SW480 (cell line): Measurements from ENCODE around the gene MINDY4.

Source experiments
- DNase-seq: peaks from one replicate; pipeline ENCODE4 v3.0.0-alpha.2; 2016; ENCODE audit warnings: low spot score

Gene MINDY4

DNA sequence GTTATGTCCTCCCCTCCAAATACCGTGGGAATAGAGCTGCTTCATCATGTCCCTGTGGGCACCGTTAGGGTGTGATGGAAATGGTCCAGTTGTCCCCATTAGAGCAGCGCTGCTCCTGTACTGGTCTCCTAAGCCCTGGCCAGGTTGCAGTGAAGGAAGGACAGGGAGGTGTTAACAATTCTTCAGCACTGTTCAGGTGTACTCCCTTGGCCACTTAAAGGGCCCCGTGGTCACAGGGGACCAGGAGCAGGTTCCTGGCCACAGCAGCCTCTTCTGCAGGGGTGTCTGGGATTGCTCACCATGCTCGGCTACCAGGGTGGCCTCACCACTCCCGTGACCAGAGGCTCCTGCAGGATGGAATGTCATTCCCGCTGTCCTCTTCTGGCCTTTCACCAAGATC is 65.8 kb downstream of the MINDY4 start:
- no peak for DNase-seq

DNA sequence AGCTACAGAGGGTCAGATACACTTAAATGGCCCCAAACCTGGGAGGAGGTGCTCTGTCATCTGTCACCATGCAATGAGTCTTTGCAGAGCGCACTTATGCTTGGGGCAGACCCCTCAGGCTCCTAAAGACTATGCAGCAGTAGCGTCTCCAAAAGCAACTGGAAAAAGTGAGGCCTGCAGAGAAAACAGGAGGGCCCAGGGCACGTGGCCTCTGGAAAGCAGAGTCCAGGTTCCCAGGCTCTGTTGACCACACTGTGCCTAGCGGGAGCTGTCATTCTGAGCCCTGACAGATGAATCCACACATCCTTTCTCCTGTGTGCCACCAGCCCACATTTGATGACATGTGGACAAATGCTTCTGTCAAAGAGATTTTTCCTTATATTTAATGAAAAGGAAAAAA is 66.4 kb downstream of the MINDY4 start:
- DNase-seq = no peak

DNA sequence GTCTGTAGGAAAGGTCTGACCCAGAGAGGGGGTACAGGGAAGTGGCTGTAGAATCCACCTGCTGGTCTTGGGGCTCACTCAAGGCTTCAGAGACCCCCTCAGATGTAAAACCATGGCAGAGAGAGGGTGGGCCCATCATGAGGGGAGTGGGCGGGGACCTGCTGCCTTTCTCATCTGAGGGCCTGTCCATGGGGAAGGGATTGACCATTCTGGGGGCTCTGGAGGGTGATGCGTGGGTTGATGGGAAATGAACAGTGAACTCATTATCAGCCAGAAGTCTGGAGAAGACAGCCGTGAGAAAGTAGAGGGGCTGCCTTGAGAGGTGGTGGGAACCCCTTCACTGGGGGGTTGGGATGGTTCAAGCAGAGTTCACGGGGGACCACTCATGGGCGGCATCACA is 66.8 kb downstream of the MINDY4 start:
- no peak for DNase-seq

DNA sequence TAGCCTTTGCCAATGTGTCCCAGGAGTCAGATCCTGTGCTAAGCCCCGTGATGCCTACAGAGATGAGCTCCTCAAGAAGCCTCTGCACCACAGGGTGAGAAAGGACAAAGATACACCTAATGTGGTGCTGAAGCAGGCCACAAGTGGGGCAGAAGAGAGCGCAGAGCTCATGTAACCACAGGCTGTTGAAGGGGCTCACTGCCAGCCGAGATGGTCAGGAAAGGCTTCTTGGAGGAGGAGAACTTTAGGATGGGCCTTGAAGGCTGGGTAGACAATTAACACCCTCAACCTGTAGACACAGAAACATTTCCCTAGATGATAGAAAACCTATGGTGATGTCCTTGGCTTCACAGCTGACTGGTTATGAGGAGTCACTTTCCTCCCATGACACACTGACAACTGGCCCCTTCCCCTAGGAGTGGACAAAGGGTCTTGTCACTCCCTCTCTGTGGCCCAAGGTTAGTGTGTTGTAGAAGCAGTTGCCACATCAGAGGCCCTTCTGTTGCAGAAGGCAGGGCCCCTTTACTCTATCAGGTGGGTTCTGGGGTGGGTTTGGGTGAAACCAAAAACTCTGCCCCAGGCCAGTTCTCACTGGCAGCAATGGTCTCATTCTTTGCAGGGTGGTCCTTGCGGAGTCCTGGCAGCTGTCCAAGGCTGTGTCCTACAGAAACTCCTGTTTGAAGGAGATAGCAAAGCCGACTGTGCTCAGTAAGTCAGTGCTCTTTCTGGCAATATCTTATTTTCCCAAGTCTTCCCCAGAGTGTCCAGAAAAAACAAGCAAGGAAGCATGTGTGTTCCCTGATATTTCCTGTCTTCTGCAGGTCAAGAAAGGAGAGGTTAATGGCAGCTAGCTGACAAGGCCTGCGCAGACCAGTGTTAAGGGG is 69.2 kb downstream of the MINDY4 start:
- no peak for DNase-seq

DNA sequence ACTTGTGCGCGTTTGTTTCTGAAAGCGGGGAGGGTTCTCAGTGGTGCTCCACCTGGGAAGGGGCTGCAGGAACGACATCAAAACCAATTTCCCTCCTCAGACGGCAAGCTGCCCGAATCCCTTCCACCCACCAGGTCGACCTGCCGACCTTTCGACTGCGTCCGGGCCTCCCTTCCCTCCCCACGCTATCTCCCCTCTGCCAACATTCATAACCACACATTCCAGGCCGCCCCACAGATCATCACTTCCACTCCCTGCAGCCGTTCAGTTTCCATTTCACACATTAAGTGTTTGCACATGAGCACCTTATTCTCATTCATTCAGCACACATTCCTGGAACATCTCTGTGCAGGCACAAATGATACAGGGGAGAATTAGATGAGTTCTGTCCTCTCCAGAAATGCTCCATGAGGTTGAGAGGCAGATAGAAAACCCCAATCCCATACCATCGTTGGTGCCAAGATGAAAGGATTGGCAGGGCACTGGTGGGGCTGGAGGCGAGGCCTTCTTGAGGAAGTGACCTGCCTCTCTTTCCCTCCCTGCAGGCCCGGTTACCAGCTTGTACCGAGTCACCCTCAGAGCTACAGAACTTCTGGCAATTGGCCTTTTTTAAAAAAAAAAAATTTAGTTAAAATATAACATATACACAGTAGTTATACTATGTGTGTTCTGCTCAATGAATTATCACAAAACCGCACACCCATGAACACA is 70.0 kb downstream of the MINDY4 start:
- DNase-seq = no peak

DNA sequence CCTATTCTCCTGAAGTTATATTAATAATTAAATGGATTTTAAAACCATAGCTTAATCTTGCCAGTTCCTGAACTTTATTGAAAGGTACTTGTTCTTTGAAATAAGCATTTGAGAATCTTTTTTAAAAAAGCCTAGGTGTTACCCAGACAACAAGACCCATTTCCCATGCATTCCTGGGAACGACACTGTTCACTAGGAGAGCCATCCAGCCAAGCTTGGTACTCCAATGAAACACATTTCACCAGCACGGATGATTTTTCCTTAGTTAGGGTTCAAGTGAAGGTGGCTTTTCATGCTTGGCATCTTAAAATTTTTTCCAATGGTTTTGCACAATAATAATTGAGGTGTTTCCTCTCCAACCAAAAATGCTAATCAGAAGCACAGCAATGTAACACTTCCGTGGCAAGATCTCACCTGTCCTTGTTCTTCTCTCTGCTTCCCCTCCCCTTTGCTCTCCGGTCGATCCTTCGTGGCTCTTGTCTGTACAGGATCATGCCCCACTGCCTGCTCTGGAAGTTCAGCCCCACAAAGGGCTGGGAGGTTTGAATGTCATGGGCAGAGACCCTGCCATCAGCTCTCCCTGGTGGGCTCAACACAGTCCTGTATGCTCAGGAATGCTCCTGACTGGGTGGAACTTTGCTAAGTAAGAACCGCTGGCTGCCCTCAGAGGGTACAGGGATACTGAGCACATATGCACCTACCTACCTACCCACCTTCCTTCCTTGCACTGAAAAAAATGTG is 70.8 kb downstream of the MINDY4 start:
- no peak for DNase-seq

DNA sequence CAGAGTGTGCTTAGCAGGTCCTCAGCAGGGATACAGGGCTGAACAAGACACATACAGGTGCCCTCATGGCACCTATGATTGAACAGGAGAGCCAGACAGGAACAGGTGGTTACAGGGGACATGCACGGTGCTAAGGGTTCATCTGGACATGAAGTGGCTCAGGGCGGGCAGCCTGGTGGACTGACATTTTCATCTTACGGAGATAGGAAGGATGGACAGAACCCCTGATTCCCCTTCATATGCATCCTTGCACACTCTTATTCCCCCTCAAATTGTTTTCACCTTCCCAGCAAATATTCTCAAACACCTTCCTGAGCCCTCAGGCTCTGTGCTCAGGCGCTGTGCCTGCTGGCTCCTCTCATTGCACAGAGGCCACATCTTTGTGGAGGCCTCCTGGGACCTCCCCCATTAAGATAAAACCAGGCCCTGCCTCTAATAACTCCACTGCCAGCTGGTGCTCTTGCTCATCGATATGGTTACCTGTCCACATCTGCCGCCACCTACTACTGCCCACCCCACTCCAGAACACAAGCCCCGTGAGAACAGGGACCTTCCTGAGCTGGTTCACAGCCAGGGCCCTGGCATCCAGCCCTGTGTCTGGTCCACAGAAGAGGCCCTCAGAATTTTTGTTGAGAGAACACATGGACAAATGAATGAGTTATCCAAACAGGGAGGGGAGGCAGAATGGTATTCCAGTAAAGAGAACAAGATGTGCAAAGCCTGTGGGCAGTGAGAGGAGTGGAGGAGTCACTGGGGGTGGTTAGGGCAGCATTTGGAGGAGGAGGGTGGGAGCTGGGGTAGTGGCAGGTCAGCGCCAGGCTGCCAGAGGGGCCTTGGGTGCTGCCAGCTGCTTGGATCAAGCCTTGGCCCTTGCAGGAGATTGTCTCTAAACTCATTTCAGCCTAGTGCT is 71.6 kb downstream of the MINDY4 start:
- DNase-seq = no peak

DNA sequence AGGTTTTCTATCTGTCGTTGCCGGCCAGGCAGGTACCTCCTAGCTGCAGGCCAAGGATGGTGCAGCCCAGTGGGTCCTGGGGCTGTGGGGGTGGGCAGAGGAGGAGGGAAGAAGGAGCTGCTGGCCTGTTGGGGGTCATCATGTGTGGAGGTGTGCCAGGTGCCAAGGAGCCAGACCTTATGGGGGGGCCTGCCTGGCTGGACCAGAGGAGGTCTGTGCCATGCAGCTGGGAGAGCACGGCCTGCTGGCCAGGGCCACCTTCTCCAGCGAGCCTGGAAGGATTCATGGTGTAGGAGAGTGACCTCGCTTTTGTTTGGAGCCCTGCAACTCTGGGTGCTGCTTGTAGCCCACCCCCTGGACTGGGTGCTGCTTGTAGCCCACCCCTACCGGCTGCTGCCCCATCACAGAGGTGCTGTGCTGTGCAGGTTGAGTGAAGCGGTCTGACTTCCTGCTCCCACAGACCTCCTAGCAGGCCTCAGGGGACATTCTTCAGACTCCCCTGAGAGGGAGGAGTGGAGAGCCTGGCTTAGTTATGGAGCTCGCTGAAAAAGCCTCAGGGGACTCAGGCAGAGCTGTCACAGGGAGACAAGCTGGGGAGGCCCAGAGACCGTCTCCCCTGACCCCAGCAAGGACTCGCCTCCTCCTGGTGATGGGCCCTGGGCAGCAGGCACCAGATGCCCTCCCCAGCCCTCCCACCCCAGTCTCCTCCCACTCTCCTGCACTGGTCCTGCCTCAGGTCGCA is 72.7 kb downstream of the MINDY4 start:
- no peak for DNase-seq

DNA sequence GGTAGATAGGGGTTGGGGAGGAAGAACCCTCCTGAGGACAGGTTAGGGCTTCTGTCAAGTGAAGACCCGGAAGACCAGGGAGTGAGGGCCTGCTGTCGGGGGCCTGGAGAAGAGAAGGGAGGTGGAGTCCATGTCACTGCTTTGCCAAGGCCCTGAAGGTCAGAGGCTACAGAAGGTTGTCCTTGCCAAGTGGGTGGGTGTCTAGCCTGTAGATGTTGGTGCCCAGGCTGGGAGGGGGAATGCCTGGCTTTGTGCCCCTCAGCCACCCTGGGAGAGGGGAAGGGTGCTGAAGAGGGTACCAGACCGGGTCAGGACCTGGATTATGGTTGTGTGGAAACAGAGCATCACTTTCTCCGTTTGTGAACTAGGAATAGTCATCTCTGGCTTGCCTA is 73.3 kb downstream of the MINDY4 start:
- DNase-seq = no peak

DNA sequence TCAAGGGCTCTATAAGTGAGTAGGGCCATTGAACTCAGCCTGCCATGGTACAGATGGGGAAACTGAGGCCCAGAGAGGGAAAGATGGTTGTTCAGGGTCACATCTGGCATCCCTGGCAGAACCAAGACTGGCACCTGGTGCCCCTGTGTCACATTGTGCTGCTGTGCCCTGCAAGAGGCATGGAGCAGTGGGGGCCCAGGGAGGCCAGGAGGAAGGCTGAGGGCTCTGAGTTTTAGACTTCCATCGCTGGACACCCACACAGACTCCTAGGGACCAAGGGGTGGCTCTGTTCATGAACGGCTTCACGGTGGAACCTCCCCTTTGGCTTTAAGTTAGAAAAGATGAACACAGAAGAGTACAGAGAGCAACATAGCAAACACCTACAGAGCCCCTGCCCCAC is 73.7 kb downstream of the MINDY4 start:
- DNase-seq = no peak

DNA sequence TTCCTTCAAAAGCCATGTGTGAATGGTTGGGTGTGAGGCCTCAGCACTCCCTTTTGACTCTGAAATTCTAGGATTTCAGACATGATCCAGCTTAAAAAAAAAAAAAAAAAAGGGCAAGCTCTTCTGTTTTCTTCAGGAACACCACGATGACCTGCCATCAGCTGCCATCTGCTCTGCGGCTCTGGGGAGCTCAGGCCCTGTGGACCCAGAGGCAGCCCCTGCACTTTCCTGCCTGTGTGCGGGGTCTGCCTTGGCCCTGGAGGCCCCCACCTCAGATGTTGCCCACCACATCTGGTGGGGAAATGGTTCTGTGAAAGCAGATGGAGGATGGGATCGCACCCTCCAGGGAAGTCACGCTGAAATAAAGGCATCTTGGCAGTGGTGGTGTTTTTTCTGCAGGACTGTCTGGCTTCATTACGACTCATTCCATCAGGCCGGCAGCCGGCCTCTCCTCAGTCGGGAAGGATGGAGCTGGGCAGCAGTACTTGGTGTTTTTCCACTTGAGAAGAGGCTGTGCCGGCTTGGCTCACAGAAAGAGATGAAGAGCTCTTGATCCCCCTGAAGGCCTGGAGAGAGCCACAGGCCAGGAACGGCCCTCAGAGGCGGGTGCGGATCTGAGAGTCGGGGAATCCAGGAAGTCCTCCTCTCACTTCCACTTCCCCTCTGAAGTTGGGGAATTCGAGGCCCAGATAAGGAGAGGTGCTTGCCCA is 74.4 kb downstream of the MINDY4 start:
- no peak for DNase-seq

DNA sequence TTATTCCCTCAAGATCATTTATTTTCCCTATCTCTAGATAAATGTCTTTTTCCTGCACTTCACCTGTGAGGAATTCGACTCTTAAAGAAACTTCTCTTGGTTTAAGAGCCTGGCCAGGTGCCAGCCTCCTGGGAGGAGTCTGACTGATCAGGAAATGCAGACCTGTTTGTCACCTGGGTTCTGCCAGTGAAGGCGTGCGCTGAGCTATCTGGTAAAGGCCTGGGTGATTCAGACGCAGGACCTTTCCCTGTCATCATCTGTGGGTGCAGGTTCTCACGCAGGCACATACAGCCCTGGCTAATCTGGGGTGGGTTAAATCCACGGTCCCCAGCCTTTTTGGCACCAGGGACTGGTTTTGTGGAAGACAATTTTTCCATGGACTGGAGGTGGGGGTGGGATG is 75.2 kb downstream of the MINDY4 start:
- DNase-seq = no peak

DNA sequence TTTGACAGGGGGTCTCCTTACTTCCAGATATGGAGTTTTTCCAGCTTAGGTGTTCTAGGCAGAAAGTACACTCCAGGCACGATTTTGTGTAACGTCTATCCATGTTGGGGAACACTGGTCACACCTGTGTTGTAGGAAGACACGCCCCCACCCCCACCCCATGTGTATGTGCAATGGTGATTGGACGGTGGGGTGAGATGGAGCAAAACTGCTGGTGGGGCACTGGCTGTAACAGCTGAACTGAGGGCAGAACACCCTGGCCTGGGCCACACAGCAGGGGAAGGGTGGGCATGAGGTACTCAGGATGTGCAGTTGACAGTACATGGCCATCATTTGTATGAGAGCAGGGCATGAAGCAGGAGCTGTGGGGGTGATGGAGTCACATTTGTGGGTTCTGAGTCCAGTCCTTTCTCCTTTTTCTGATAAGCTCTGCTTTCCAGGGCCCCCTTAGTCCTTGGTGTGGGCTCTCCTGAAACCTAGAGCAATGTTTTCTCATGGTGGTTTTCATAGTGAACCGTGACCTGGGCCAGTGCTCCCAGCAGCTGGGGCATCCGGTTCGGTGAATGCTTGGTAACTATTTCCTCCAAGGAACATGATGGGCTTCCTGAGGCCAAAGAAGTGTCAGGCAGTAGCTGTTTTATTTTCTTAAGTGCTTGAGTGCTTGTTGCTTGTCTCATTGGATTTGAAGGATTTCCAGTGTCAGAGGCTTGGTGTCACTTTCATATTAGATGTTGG is 77.1 kb downstream of the MINDY4 start:
- DNase-seq = no peak

DNA sequence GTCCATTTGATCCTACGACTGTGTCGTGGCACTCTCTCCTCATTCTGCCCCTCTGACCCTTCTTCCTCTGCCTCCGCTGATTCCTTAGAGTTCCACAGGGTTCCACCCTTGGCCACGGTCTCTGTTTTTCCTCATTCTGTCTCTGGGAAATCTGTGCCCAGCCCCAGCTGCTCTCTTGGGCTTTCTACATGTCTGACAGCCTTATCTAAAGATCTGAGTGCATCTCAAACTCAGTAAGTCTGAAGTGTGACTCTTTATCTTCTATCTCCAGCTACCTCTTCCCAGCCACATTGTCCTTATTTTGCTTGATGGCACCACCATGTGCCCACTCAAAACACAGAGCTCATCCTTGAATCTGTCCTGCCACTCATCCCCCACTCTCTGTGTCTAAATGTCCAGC is 78.3 kb downstream of the MINDY4 start:
- no peak for DNase-seq

DNA sequence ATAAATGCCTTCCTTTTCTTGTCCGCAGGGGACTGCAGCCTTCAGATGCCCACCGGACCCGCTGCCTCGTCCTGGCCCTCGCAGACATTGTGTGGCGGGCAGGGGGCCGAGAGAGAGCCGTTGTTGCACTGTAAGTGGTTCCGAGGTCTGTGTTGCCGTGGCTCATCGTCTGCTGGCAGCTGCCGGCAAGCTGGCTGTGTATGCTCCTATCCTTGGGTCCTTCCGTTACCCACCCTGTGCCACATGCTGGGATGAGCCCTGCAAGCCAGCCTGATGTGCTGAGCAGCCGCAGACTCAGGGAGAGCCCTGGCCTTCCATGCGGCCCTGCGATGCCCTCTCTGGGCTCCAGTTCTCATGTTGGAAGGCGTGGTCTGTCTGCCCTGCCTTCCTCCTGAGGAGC is 79.2 kb downstream of the MINDY4 start:
- DNase-seq = no peak

DNA sequence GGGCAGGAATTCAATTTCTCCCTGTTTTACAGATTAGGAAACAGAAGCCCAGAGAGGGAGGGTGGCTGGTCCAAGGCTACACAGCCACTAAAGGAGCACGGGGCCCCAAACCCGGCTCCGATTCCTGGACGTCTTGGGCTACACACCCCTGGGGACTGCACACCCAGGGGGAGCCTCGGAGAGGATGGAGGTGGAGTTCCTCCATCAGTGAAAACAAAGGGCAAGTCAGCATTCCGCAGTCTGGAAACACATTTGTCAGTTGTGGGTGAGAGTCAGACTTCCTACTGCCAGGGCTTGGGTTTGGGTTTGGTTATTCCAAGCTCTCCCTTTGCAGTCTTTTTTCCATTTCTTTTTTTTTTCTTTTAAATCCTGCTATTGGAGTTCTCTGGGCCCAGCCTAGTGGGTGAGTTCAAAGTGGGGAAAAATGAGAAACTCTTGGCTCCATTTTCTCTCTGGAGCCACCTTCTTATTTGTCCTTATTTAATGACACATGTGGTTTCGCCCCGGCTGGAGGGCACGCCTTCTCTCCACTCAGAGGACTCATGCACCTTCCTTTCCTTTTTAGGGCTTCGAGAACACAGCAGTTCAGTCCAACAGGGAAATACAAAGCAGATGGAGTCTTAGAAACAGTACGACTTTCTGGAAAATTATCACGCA is 80.6 kb downstream of the MINDY4 start:
- no peak for DNase-seq

DNA sequence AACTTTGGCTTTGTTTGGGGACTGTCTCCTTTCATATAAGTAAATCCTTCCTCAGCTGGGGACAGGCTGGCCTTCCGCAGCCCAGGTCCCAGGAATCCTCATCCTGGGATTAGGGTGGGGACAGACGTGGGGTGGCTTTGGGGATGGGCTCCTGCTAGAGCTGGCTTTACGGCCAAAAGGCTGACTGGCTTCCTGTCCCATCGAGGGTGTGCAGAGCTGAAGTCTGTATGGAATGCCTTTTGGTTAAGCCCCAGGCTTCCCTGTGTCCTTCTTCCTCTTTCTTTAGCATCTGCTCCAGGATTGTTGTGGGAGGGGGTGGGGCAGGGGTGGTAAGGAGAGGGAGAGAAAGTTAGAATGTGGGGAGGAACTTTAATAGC is 81.1 kb downstream of the MINDY4 start:
- no peak for DNase-seq

DNA sequence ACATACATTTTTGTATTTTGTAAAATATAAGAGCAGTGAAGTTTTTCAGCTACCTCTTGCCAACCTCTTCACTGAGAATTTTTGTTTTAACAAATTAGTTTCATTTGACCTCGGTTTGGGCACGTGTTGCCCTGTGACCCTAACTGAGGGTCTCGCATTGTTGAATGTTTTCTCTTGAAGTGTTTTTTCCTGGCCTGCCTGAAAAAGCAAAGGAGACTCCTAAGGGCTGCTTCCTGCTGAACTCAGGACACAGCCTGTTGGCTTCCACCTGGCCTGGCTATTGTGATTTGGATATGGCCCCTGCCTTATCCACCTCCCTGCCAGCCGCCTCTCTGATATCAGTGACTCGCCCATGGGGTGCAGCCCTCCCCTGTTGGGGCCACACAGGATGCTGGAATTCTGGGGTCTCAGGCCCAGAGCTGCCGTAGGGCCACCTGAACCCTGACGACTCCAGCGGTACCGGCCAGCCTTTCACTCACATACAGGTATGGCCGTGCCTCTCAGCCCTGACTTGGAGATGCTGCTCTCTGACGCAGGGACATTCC is 81.6 kb downstream of the MINDY4 start:
- DNase-seq = no peak

DNA sequence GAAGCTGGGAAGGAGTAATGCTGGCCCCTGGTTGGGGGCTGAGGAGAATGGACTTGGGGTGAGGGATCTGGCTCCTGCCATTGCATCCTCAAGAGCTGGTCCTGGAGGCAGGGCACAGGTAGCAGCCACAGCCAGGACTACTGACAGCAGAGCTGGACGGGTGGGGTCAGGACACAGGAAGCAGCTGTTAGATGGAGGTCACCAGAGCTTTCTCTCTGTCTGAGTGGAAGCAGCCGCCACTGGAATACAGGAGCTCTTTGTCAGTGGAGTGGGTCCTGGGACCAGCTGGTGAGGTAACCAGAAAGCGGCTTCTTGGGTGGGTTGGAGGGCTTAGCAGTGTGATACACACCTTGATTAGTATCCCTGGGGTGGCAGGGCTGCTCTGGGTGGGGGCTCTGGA is 82.4 kb downstream of the MINDY4 start:
- no peak for DNase-seq
